C4-2B (cell line): ENCODE measurements around the gene SARS2.

Experiments
- ZFX ChIP-seq: fragments of 450-650 bp; IDR thresholded peaks from 2 replicates; pipeline ENCODE4 v1.6.1; 2017
- TF ChIP-seq, protein P1 (sequence below): fragments of 450-650 bp; conservative IDR thresholded peaks from 2 replicates; pipeline ENCODE4 v1.5.1; 2017; ENCODE audit warnings: mild to moderate bottlenecking

DNA sequence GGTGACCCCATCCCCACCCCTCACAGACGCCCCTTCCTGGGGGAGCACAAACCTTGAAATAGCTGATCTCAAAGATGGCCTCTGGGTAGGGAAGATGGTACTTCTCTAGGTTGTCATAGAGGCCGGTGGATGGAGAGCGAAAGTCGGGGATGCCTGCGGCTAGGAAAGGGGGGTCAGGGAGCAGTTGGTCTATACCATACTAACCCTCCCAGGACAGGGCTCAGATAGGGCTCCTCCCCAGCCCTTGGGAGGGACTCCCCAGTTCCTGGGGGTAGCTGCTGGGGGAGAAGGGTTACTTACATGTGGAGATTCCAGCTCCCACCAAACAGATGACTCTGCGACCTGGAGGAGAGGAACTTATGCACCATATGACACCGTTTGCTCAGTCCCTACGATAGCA lies 40.8 kb downstream of the SARS2 start:
- TF ChIP-seq, protein P1, sequence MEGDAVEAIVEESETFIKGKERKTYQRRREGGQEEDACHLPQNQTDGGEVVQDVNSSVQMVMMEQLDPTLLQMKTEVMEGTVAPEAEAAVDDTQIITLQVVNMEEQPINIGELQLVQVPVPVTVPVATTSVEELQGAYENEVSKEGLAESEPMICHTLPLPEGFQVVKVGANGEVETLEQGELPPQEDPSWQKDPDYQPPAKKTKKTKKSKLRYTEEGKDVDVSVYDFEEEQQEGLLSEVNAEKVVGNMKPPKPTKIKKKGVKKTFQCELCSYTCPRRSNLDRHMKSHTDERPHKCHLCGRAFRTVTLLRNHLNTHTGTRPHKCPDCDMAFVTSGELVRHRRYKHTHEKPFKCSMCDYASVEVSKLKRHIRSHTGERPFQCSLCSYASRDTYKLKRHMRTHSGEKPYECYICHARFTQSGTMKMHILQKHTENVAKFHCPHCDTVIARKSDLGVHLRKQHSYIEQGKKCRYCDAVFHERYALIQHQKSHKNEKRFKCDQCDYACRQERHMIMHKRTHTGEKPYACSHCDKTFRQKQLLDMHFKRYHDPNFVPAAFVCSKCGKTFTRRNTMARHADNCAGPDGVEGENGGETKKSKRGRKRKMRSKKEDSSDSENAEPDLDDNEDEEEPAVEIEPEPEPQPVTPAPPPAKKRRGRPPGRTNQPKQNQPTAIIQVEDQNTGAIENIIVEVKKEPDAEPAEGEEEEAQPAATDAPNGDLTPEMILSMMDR = no peak
- TF ChIP-seq ZFX = no peak
